HG03039 (cell line): ENCODE results near the gene SERINC1.
A peak's percentile ranks its signal among the peaks of the same experiment; 100 is the strongest.

Source experiments
- ATAC-seq: cut with Tn5 transposase; IDR thresholded peaks from one replicate; pipeline ENCODE4 v1.9.1; 2021; ENCODE audit warnings: mild to moderate bottlenecking, moderate library complexity; ENCODE audit not compliant: unreplicated experiment

The SERINC1 gene

DNA sequence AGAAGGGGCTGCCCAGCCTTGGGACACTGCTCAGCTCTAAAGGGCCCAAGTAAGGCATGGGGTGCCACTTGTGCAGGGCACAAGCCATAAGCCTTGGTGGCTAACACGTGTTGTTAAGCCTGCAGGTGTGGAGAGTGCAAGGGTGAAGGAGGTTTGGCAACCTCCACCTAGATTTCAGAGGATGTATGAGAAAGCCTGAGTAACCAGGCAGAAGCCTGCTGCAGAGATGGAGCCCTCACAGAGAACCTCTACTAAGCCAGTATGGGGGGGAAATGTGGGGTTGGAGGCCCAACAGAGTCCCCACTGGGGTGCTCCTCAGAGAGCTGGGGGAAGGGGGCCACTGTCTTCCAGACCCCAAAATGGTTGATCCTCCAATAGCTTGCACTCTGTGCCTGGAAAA is 32.6 kb downstream of the SERINC1 start:
- ATAC-seq: no peak

DNA sequence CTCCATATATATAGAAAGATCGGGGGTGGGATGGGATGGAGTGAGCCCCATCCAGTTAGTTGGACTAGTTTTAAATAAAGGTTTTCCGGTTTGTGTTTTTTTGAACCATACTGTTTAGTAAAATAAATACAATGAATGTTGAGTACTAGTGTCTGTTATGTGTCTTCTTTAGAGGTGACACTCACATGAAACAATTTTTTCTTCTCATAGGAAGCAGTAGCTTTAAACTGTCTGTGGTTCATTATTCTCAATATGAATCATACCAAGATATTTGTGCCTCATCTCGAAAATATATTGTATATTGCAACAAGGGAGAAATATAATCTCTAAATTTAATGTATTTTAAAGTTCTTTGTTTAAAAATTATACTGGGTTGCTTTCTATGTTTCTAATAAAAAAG is 38.8 kb downstream of the SERINC1 start:
- no peak for ATAC-seq

DNA sequence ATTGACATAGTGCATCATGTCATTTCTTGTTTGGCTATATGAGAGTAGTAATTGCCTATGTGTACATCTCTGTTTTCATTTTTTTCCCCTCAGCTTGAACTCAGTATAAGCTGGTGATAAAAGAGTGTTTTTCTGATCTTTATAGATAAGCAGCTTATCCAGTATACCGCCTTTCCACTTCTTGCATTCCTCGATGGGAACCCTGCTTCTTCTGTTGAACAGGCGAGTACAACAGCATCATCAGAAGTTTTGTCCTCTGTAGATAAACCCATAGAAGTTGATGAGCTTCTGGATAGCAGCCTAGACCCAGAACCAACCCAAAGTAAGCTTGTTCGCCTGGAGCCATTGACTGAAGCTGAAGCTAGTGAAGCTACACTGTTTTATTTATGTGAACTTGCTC is 39.8 kb downstream of the SERINC1 start:
- ATAC-seq: no peak

DNA sequence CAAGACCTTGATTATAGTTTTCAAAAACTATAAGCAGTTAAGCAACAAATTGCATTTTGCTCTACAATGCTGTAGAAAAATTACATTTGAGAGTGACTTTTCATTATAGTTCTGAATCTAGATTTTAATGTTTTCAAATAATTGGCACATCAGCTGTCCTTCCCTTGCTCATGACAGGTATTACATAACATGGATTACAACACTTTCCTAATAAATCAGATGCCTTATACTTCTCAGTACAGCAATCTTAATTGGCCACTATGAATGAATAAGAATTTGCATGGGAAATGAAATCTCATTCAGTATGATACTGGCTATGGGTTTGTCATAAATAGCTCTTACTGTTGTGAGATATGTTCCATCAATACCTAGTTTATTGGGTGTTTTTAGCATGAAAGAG is 42.3 kb downstream of the SERINC1 start:
- no peak for ATAC-seq

DNA sequence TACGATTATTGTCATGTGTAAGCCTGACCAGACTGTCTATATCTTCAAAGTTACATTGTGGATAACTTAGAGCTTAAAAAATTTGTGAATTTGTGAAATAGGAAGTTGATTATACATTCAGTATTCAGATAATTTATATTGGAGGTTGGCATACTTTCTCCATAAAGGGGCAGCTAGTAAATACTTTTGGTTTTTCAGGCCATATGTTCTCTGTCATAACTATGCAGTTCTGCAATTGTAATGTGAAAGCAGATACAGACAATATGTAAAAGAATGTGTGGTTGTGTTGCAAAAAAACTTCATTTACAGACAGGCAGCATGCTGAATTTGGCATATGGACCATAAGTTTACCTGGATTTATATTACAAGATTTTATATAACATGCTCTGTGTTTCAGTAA is 42.8 kb downstream of the SERINC1 start:
- ATAC-seq: no peak

DNA sequence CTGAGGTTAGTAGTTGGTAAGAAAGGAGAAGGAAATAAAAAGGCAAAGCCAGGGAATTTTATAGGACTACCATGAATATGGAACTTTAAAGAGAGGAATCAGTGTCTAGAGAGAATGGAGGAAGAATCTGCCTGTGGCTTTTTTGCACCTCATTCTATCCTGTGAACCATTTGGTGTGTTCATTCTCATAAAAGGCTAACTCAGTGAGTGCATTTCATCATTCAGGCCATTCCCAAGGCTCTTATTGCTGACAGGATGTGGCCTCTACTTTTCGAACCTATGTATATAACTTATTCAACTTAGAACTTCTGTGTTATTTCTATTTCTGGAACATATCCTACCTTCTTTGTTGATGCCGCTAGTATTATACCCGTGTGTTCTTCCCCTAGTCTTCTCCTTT is 45.0 kb downstream of the SERINC1 start:
- ATAC-seq: no peak

DNA sequence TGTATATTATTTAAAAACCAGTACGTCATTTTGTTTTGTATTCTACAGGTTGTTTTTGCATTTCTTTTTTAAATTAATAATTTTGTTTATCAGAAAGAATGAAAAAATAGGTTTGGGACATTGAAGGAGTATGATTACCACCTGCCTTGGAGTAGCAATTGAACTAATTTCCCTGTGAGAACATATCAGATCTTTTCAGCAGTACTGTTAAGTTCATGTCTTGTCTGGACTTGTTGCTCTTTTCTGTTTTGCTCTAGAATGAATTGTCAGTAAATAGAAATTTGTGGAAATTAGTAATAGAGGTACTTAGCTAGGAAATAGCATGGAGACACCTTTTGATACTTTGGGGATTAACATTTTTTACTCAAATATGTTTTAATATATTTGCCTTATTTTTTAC is 47.9 kb downstream of the SERINC1 start:
- ATAC-seq: no peak

DNA sequence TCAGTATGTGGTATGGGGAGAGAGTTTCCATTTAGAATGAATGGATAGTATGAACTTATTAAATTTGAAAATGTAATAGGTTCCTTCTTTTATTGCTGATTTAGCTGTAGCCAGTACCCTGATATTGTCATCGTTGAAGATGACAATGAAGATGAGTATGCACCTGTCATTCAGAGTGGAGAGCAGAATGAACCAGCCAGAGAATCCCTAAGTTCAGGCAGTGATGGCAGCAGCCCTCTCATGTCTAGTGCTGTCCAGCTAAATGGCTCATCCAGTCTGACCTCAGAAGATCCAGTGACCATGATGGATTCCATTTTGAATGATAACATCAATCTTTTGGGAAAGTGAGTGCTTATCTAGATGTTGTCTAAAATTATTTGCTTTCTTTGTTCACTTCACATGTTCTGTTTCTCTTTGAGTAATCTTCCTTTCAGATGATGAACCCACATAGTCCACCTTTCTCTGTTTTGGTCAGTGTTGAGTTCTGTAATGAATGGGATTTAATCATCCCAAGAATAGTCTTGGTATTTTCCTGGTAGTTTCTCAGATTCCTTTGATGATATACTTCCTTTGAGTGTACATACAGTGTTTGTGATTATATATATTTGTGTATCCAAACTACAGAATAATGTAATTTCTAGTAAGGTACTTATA is 48.9 kb downstream of the SERINC1 start:
- peak; percentile 95 for ATAC-seq

DNA sequence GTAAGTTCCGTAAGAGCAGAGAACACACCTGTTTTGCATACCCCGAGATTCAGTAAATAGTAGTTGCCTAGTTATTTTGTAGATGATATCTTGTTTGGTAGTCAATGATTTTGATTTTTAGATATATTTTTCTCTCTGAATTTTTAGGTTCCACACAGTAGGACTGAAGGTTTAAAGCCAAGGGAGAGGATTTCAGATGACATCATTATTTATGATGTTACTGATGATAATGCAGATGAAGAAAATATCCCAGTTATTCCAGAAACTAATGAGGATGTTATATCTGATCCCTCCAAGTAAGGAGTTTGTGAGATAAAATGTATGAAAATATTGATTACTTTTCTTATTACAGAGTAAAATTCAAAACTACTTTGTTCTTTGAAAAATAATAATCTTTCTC is 49.6 kb downstream of the SERINC1 start:
- no peak for ATAC-seq

DNA sequence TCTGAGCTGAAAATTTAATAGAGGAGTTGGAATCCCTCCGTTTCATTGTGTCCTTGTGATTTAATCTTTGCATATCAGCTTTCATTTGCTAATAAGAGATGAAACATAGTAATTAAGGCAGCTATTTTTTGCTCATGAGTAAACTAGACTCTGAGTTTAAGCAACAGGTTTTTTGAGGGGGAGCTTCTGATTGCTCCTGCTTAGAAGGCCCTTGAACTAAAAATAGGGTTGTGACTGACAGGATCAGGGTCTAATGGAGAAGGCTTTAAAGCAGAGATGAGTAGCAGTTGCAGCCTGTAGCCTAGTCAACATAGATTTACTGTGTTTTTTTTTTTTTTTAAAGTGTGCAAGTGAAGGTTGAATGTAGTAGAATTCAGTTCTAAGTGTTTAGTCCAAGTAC is 54.8 kb downstream of the SERINC1 start:
- ATAC-seq: no peak

DNA sequence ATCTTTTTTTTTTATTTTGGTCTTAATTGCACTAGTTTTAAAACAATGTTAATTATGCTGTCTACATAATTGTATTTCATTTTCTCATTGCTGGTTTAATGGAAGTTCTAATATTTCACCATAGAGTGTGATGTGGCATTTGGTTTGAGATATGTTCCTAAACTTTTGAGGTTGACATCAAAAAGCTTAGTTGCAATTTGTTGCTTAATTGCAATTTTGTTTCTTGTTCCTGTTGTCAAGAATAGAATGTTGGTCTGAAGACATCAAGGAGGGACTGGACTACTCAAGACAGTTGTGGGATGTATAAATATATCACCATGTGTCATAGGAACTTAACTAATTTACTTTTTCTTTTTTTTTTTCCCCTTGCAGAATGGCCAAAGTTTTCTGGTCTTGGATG is 59.6 kb downstream of the SERINC1 start:
- ATAC-seq: no peak

DNA sequence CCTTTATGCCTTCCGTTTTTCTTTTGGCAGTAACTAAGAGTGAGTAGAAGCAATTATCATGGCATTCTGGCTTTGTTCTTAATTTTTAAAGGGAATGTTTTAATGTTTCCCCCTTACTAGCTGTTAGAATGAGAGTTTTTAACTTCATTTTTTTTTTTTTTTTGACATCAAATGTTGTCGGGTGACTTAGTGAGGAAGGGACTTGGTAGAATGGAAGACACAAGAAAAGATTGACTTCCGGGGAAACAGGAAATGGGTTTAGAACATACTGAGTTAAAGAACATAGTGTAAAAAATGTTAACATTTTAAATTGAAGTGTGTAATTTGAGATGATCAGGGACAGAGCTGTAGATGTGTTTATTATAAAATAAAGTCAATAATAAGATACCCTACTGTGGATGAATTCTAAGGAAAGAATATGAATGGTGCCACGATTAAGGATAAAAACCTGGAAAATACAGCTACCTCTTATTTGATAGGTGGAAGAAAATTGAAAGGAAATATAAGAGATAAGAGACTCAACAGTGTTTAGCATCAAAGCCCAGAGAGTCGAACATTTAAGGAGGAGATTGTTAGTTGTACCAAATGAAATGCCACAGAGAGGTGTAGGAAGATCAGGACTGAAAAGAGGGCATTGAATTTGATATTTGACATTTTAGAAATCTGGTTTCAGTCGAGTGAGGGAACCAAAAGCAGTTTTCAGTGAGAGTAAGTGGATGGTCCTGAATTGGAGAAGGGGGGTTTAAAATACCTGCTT is 62.7 kb downstream of the SERINC1 start:
- no peak for ATAC-seq

DNA sequence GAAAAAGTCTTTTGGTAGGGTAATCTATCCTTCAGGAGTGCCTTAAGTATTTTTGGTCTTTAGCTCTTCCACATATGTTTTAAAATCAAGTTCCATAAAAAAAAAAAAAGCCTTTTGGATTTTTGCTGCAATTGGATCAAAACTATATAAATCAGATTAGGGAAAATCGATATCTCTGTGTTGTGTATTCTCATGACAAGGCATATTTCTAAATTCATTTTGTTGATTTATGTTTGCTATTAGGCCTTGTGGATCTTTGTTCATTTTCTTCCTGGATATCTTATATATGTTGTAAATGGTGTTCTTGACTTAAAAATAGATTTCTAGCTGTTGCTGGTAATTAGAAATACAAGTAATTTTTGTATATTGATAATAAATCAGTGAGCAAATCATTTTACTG is 63.4 kb downstream of the SERINC1 start:
- ATAC-seq: no peak

DNA sequence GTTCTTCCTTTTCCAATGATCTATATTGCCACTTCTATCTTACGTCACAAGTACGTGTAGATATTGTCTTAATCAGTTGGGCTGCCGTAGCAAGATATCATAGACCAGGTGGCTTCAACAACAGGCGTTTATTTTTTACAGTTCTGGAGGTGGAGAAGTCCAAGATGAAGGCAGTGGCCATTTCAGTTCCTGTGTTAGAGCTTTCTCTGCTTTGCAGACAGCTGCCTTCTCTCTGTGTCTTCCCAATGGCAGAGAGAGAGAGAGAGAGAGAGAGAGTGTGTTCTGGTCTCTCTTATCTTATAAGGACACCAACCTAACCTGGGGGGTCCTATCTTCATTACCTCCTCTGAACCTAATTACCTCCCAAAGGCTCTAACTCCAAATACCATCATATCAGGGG is 63.9 kb downstream of the SERINC1 start:
- ATAC-seq: no peak

DNA sequence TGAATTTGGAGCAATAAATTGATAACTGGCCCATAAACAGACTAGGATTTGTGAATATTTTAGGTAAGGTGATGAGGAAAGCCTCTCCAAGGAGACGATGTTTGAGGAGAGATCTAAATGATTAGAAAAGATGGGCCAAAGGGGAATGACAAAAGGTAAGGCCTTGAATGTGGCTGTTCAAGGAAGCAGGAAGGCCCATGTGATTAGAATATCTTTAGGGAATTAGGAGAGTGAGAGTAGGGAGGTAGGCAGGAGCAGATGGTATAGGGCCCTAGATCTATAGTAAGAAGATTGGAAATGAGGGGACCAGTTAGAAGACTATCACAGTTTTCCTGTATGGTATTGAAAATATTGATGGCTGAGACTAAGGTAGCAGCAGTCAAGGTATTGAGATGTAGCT is 65.4 kb downstream of the SERINC1 start:
- no peak for ATAC-seq

DNA sequence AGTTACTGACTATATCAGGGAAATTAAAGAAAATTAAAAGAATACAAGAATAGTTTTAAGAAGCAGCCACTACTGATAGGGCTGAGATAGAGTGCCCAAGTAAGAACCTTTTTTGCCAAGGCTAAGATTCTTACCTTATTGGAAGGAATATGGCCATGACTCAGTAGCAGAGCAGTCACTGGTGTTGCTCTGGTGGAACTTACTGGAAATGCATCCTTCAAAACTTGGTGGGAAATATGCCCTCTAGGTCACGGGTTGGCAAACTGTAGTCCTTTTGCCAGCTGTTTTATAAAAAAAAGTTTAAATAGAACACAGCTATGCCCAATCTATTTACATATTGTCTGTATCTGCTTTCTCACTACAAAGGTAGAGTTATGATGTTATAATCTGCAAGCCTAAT is 66.2 kb downstream of the SERINC1 start:
- ATAC-seq: no peak

DNA sequence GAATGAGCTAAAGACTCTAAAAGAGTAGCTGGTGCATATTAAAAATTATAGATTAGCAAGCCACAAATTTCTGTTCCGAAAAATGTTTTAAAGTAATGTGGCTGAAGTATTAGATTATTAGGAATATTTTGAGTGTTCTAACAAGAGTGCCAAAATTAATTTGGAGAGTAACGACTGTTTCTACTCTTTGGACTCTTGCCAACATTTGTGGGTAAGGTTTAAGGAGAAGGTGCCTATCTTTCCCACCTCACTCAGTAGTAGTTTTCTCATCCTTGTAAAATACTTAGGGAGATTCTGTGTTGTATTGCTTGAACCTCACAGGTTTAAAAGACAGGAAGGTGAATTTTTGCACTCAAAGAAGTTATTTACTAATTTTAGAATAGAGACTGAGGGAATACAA is 67.2 kb downstream of the SERINC1 start:
- ATAC-seq: no peak

DNA sequence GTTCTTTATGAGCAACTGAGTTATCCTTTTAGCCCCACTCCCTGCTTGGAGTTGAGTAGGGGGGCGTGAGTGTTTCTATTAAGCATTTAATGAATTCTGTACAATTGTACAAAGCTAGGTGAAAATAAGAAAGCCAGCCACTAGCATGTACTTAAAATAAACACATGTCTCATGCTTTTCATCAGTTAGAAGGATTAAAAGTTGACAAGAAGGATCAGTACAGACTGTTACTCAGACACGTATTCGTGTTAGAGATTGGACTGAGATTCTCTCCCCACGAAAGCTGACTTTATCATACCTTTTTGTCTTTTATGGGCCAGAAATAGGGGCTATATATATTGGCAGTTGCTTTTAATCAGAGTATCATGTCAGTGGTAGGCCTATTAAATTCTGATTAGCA is 70.5 kb downstream of the SERINC1 start:
- ATAC-seq: no peak

DNA sequence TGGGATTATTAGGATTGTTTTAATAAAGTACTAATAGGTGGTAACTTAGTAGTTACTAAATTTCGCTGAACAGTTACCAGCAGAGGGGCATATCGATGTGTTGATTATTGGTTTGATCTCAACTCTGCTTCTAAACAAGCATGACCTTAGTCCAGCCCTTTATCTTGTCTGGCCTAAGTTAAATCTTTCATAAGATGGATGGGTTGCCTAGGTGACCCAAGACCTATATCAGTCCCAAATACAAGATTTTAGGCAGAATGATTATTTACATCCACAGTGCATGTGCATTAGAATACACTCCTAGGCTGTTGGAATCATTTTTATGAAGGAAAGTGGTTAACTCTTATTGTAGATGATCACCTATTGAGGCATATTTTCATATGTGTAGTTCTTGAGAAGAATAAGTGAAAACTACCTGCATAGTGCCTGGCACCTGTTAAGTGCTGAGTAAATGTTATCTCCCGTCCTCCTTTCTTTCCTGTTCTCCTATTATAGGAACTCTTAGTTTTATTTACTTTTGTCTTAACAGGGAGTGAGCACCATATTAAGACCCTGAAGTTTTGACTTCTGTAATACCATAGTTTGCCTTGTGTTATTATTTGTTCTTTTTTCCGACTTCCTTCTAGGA is 71.0 kb downstream of the SERINC1 start:
- no peak for ATAC-seq

DNA sequence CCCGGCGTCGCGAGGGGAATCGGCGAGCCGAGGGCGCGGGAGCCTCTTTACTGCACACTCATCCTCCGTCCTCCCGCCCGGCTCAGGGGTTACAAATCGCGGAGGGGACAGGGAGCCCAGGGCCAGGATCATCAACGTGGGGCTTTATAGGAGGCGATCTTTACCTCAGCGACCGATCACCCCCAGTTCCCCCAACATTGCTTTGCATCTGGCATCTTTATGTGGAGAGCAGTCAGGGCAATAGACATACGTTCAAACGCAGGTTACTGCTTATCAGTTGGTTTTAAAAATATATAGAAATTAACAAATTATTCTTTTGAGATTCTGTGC is 71.5 kb downstream of the SERINC1 start:
- peak; percentile 6 for ATAC-seq

DNA sequence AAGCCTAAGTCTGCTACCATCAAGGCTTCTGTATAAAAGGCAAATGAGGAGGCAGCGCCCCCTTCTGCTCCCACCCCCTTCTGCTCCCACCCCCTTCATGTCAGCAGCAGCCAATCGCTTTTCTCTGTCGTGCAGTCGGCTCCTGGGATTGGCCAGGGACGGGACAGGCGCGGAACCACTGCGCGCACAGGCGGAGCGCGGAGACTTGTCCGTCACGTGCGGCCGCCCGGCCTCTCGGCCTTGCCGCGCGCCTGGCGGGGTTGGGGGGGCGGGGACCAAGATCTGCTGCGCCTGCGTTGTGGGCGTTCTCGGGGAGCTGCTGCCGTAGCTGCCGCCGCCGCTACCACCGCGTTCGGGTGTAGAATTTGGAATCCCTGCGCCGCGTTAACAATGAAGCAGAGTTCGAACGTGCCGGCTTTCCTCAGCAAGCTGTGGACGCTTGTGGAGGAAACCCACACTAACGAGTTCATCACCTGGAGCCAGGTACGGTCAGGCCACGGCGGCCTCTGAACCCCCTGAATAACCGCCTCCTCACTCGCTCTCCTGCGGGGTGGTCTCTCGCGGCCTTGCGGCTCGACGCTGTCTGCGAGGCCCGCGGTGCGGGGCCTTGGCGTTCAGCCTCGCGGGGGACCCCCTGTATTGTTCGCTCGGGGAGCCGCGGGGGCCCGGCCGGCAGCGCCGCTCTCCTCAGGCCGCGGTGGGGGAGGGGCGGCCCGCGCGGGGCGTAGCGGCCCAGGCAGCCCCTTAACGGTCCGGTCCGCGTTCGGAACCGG is 72.1 kb downstream of the SERINC1 start, which contains the start of gene HSF2:
HSF2 (plus strand) TSS at position 305 of the 773 bp plus-strand sequence; CDS start at position 391, 86 bp downstream.
- ATAC-seq: peak; percentile 100

DNA sequence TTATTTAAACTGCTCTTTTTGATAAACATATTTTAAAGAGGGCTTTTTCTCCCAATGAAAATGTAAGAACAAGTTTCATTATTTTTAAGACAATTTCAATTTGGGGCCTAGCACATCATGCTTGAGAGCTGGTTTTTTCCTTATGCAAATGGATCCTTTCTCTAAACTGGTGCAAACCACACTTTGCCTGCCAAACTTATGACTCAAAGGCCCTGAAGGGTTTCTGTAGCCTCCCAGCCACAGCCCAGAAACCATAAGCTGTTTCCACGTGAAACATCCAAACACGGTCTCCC is 72.6 kb downstream of the SERINC1 start:
- no peak for ATAC-seq
